Measurements from ENCODE around the gene DENND6B.
A peak's percentile ranks its signal among the peaks of the same experiment; 100 is the strongest.

DENND6B gene

DNA sequence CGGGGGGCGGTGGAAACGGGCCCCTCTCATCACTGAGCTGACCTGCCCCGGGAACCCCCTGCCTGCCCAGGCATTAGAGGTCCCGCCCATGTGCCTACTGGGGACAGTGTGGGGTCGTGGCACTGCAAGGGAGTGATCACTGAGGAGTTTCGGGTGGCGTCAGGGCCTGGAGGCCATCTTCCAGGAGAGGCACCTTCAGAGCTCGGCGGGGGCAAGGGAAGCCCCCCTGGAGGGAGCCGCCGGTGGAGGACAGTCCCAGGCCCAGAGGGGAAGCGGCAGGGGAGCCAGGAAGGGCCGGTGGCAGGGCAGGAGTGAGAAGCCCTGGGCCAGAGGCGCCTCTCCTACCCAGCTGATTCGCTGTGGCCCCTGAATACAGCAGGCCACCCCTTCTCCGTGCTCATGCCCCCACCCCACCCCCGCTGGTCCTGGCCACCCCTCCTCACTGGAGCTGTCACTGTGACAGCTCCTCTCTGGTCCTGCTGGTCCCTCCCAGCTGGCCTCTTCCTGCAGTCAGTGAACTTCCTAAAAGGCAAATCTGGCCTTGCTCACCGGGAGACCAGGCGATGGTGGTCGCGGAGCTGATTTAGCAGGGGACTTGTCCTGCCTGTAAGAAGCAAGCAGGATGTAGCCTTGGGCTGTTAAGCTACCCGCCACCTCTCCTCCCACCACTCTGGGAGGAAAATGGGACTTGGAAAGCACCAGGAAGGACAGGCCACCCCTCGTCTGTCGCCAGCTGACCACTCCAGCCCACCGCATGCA is 54.6 kb downstream of the DENND6B start:
- DNase-seq (ENCODE audit: low spot score) (no peak), FAIRE-seq (no peak)

DNA sequence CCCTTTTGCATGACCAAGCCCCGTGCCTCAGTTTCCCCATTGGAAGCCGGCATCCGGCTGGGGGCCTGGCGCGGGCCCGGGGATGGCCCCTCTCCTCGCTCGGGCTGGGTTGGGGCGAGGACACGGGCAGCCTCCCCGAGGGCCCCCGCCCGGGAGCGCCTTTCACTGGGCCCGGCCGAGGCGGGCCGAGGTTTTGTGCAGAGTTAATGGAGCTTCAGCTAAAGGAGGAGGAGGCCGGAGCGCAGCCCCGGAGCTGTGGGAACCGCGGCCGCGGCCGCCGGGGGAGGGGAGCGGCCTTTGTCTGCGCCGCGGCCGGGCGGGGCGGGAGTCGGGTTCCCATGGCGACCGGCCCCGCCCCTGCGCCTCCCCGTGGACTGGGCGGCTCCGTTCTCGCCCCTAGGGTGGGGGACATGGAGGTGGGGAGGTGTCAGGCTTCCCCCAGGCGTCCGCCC is 55.3 kb downstream of the DENND6B start:
- FAIRE-seq (no peak), DNase-seq (ENCODE audit: low spot score) (no peak)

DNA sequence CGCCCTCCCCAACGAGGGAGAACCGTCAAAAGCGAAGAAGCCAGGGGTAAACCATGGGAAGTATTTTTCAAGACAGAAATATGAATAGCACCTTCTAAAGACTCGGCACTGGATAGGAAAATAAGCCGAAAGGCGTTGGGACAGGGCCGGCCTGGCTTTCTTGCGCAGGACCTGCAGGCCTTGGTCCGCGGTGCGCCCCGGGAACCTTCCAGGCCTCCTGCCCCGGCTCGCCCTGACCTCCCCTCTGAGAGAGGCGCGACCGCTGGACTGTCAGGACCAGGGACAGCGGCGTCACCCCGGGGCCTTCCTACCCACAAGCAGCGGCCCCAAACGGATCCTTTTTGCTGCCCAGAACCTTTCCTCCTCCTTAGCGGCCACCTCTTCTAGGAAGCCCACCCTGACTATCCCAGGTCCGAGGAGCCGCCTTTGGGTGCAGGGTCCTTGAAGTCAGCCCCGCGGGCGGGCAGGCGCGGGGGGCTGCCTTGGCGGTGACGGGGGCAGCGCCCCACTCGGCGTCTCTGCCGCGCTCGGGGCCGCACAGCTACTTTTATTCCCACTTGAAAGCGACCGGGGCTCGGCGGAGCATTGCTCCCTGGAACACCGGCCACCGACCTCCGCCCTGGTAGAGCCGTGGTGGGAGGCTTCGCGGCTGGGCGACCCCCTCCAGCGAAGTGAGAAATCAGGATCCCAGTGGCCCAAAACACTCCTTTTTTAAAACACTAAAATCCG is 56.0 kb downstream of the DENND6B start:
- no peak for FAIRE-seq
- no peak for DNase-seq (ENCODE audit: low spot score)

DNA sequence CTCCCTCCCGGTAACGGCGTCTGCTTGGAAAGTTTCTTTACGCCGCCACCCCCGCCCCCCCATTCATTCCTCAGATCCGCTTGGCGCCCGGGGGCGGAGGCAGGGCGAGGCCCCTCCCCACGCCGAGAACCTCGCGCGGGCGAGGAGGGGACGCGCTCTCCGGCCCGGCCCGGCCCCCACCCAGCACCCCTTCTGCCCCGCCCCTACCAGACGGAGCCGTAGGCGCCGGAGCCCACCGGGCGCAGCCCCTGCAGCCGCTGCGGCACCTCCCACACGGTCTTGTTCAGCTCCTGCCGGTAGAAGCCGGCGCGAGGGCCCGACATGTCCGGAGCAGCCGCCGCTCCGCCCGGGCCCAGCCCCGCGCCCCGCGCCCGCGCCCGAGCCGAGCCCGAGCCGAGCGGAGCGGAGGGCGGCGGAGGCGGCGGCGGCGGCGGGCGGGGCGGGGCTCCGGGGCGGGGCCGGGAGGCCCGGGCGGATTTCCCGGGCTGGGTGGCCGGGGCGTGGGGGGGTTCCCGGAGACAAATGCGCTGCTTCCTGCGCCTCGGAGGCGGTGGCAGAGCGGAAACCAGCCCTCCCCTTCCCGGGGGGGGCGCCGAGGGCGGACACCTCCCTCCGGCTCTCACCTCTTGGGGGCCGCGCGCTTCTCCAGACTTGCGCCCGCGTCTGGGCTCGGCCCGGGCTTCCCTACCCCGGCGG is 56.7 kb downstream of the DENND6B start, which contains the start of gene MAPK11:
MAPK11 (minus strand) TSS at position 411 of the 696 bp plus-strand sequence; CDS start at position 323, 88 bp downstream.
- FAIRE-seq (no peak), DNase-seq (ENCODE audit: low spot score) (no peak)

DNA sequence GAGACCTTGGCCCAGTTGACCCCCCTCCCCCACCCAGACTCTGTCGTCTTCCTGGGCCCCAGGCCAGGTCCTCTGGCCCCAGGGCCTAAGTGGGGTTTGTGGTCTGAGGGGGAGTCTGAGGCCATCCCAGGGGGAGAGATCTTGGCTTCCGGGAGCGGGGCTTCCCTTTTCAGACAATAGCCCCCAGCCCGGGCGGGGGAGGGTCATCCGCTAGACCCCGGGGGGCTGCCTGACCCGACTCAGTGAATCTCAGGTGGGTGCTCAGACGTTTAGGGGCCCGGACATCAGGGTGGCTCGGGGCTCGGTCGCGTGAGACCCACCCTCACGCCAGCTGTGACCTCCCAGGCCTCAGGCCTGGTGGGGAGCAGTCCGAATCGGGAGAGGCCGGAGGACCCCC is 57.2 kb downstream of the DENND6B start:
- no peak for DNase-seq (ENCODE audit: low spot score)
- no peak for FAIRE-seq

DNA sequence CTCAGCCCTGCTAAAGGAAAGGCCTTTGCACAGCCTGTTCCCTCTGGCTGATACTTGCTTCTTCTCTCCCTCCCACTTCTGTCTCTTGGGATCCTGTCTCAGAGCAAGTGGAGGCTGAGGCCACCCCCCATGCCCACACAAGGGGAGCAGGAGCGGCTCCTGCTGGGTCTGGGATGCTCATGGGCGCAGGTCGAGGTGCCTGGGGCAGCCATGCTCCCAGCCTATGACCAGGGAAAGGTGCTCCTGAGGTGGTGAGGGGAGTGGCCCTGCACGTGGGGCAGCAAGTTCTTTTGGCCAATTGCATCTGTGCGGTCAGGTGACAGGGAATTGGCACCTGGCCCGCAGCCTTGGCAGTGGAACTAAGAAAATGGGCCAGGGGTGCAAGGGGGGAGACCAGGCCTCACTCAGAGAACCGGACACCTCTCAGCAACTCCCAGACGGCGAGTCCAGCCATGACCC is 58.1 kb downstream of the DENND6B start:
- DNase-seq (ENCODE audit: low spot score) (no peak), FAIRE-seq (no peak)

DNA sequence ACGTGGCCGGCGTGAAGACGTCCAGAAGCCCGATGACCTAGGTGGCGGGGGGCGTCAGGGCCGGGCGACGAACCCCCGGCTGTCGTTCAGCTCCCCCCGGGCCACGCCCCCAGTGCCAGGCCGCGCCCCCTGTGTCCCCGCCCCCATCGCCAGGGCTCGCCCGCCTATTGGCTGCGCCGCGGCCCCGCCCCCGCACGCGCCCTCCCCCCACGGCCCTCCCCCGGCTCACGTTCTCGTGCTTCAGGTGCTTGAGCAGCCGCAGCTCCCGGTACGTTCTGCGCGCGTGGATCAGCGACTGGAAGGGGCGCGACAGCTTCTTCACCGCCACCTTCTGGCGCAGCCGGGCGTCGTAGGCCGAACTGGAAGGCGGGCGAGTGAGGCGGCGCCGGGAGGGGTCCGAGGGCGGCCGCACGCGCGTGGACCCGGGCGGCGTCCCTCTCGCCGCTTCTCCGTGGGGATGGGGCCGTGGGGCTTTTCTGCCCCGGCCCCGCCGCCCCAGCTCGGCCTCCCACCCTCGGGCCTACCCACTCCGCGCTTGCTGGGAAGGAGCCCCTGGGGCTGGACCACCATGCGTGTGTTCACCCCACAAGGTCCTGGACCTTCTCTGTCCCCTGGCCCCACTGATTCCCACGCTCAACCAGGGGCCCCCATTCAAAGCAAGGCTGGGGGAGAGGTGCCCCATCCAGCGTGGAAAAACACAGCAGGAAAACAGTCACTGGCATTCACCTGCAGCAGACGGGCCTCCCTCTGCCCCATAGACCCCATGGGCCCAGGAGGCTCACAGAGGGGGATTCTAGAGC is 59.0 kb downstream of the DENND6B start:
- DNase-seq (ENCODE audit: low spot score) (no peak), FAIRE-seq (no peak)

DNA sequence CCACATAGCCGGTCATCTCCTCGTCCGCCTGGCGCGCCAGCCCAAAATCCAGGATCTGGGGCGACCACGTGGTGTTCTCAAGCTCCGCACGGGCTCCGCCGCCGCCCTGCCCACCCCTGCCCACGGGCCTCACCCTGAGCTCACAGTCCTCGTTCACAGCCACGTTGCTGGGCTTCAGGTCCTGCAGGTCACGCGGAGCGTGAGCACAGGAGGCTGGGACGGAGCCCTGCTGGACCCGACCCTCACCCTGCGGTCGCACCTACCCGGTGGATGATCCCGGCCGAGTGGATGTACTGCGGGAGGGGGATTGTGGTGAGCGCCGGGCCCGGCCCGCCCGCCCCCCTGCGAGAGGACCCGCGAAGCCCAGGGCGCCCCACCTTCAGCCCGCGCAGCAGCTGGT is 59.8 kb downstream of the DENND6B start:
- FAIRE-seq, result no peak
- no peak for DNase-seq (ENCODE audit: low spot score)

DNA sequence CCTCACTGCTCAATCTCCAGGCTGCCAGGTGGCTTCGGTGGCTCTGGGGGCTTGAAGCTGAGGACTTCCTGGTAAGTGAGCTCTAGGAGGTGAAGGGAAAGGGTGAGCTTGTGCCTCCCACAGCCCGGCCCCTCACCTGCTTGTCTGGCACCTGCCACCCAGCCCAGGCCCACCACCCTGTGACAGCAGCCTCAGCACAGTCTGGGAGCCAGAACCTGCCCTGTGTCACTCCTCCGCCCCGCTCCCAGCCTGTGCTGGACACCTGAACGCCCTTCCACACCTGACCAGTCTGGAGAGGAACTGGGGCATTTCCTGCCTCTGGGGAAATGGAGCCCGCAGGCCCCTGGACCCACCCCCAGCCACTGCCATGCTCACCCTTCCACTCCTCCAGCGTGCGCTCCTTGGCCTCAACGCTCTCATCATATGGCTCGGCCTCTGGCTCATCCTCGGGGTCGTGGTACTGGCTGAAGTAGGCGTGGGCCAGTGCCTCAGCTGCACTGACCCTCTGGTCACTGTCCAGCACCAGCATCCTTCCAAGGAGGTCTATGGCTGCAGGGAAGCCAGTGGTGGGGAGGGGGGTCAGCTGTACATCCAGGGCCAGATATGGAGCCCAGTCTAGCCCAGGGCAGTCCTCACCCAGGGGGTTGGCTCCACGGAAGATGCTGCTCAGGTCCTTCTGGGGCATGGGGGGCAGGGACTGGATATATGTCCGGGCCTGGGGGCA is 61.7 kb downstream of the DENND6B start:
- DNase-seq (ENCODE audit: low spot score) (no peak), FAIRE-seq (no peak)

DNA sequence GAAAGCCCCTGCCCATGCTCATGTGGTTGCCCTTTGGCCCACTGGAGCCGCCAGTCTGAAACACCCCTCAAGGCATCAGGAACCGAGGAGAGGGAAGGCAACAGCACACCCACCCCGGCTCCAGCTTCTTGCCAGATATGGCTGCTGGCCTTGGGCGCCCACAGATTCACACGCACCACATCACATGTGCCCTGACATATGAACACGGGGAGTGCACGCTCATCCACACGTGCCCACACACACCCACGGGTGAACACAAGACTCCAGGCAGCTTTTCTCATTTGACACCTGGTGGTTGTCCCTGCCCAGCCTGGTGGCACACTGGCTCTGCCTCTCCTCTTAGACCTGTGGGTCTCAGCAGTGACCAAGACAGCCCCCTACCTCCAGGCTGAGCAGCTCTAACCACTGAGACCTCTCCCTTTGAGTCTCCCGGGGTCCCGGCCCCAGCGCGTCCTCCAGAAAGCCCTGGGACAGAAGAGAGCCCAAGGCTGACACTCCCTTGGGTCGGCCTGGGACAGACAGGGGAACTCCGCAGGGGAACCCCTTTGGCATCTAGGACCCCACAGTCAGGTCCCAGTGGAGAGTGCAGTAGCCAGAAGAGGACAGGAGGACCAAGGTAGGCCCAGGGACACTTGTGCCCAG is 62.6 kb downstream of the DENND6B start:
- DNase-seq (ENCODE audit: low spot score), result no peak
- no peak for FAIRE-seq

DNA sequence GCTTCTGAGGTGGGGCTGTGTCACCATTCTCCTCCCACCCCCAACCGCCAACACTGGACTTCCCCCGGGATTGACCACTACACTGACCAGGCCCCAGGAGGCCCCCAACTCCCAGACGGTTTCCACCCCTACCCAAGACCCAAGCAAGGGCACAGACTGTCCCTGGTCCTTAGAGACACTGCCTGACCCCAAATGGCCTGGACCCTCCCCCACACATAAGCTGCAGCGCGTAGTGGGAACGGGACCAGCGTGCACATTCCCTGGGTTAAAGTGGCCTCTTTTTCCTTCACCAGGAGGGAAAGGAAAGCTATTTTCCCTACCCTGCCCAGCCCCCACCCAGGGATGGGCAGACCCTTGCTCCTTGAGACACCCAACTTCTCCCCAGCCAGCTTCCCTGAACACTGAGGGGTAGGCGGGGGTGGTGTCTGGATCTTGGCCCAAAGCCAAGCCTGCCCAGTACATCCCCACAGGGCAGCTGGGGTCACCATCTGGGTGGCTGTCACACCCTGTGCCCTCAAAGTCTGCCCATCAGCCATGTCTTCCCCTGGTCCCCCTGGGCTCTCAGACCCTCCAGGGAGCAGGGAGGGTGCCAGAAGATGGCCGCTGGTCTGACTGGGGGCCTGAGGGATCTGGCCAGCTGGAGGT is 63.7 kb downstream of the DENND6B start:
- no peak for FAIRE-seq

DNA sequence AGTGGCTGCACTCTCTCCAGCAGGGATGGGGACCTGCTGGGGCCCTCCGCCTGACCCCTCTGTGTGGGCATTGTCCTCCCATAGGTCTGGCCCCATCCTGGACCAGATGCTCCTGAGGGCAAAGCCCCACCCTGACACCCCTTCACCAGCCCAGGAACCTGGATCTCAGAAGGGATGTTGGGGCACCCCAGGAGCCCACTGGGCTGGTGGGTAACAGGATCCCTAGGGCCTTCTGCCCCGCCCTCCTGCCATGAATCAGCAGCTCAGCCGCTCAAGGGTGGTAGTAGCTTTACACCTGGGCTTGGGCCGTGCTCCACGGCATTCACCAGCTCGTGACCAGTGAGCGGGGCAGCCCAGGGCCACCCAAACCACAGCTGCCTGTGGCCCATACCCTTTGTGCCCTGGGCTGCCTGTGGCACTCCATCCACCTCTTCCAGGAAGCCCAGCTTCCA is 64.3 kb downstream of the DENND6B start:
- FAIRE-seq (no peak), DNase-seq (ENCODE audit: low spot score) (peak; percentile 30)

More for the DNA sequence above, 63.7 kb downstream of the DENND6B start:
- DNase-seq (ENCODE audit: low spot score), result no peak

DNA sequence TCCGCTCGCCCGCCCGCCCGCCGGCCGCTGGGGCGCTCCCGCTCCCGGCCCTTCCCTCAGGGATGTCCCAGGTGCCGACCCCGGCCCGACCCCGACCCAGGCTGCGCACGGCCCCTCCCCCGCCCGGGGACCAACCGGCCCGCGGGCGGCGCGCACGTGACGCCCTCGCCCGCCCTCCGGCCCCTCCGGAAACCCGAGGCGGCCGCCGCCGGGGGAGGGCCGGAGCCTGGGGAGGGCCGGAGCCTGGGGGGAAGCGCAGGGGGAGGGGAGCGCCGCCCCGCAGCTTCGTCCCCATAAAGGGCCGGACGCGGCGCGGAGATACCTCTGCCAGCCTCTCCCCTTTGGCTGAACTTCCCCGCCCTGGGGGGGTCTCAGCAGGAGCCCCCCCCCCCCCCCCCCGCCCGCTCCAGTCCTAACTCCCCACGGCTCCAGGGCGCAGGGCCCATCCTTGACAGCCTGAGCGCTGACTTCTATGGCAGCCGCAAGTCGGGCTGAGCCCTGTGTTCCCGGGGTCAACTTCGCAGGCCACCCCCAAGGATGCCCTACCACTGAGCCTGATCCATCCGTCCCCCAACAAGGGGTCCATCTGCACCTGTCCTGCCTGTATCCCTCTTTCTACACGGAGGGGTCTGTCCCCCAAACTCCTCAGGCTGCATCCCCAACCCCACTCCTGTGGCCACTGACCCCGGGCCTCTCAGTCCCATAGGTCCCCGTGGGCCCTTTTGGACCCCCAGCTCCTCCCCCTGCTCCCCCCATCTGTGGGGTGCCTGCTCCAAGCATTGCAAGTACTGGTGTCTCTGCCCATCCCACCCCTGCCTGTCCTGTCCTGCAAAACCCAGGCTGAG is 65.0 kb downstream of the DENND6B start, which contains the start of gene MAPK12:
MAPK12 (minus strand) TSS at position 69 of the 845 bp plus-strand sequence. CDS start 174 bp downstream, outside the sequence.
- DNase-seq (ENCODE audit: low spot score) (no peak), FAIRE-seq (no peak)

DNA sequence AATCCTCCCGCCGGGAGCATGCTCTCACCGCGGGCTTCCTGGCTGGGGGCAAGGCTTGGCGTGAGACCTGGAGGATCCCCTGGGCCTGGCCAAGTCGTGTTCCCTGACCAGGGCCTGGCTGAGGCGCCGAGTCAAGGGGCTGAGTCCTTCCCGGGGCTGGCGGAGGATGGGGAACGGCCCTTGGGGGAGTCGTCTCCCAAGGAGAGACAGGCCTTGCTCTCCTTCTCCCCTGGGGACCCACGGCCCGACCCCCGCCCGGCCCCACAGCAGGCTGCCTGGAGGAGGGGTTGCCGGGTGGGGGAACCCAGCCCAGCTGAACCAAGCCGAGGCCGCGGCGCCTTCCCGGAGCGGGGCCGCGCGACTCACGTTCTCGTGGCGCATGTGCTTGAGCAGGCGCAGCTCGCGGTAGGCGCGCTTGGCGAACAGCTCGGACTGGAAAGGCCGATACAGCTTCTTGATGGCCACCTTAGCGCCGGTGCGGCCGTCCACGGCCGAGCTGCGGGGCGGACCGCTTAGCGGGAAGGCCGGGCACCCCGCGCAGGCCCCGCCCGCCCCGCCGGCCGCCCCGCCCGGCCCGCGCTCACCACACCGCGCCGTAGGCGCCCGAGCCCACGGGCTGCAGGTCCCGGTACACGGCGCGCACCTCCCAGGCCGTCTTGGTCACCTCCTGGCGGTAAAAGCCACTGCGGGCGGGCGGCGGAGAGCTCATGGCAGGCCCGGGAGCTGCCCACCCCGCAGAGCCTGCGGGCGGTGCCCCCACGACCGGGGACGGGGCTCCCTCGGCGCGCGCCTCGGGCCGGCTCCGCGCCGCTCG is 65.8 kb downstream of the DENND6B start:
- DNase-seq (ENCODE audit: low spot score) (peak; percentile 7), FAIRE-seq (no peak)

DNA sequence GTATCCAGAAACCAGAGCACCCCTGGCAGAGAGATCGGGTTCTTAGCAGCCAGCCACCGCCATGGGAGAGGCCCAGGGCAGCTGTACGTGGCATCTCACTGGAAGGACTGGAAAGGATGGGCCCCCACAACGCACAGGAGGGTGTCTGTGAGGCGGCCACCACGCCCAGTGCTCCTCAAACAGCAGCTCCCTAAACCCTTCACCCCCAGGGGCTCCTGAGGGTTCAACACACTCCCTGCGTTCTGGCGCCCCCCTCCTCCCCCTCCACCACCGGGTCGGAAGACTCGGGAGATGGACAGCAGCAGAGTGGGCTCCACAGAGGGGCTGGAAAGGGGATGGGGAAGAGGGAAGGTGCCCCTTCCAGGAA is 66.4 kb downstream of the DENND6B start:
- no peak for FAIRE-seq
- no peak for DNase-seq (ENCODE audit: low spot score)

DNA sequence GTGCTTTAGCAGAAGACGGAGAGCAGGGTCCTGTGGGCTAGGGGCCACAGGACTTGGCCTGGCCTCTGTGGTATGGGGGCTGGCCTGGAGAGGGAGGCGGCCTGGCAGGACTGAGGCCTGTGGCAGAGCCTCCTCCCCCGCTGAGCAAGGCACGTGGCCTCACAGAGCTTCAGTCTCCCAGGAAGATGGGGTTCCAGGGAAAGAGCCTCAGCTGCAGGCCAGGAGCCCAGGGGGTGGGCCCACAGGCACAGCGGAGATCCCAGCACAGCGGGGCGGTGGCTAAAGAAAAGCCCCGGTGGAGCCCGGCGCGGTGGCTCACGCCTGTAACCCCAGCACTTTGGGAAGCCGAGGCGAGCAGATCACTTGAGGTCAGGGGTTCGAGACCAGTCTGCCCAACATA is 67.5 kb downstream of the DENND6B start:
- DNase-seq (ENCODE audit: low spot score), result no peak
- FAIRE-seq, result no peak
